H9 (cell line): ENCODE data around the gene KIAA0825. TPM values are rescaled to one million over a fixed set of nuclear protein-coding genes. Genes with fewer than 3 reads are reported as not detected.

ENCODE experiments used
- DNase-seq: peaks from one replicate; pipeline ENCODE4 v3.0.0-alpha.2; 2017
- H2AFZ ChIP-seq: one replicate; pipeline ENCODE4 v1.6.1; 2013; ENCODE audit warnings: mild to moderate bottlenecking, low read length, control low read depth, moderate library complexity
- H2AK5ac ChIP-seq: 2 replicates; pipeline ENCODE4 v1.6.1; 2013; ENCODE audit warnings: low read length, control low read depth, mixed read lengths; ENCODE audit not compliant: insufficient read length
- H2BK120ac ChIP-seq: one replicate; pipeline ENCODE4 v1.6.1; 2013; ENCODE audit warnings: low read depth, mild to moderate bottlenecking, low read length, control low read depth, inconsistent platforms; ENCODE audit not compliant: poor library complexity, severe bottlenecking
- H2BK12ac ChIP-seq: 2 replicates; pipeline ENCODE4 v1.6.1; 2013; ENCODE audit warnings: low read length, control low read depth, mixed read lengths, low read depth; ENCODE audit not compliant: insufficient read length
- H2BK15ac ChIP-seq: 2 replicates; pipeline ENCODE4 v1.6.1; 2013; ENCODE audit warnings: low read depth, low read length, control low read depth
- H2BK20ac ChIP-seq: one replicate; pipeline ENCODE4 v1.6.1; 2013; ENCODE audit warnings: low read depth, mild to moderate bottlenecking, low read length, control low read depth, inconsistent platforms; ENCODE audit not compliant: poor library complexity, severe bottlenecking
- H2BK5ac ChIP-seq: 2 replicates; pipeline ENCODE4 v1.6.1; 2013; ENCODE audit warnings: low read length, control low read depth, mixed read lengths; ENCODE audit not compliant: insufficient read length
- H3K14ac ChIP-seq: 2 replicates; pipeline ENCODE4 v1.6.1; 2013; ENCODE audit warnings: low read length, control low read depth; ENCODE audit not compliant: insufficient read depth
- H3K18ac ChIP-seq: 2 replicates; pipeline ENCODE4 v1.6.1; 2013; ENCODE audit warnings: low read depth, mild to moderate bottlenecking, mixed read lengths, low read length, control low read depth; ENCODE audit not compliant: insufficient read length
- H3K23ac ChIP-seq: 2 replicates; pipeline ENCODE4 v1.6.1; 2013; ENCODE audit warnings: low read length, control low read depth, mixed read lengths, low read depth; ENCODE audit not compliant: insufficient read length
- H3K23me2 ChIP-seq: 2 replicates; pipeline ENCODE4 v1.6.1; 2013; ENCODE audit warnings: low read depth, mild to moderate bottlenecking, mixed read lengths, low read length, control low read depth; ENCODE audit not compliant: insufficient read length, poor library complexity, severe bottlenecking
- H3K27ac ChIP-seq: 2 replicates; pipeline ENCODE4 v1.5.1; 2013; ENCODE audit warnings: low read length, control low read depth, mixed read lengths, low read depth; ENCODE audit not compliant: insufficient read length
- H3K27me3 ChIP-seq: 2 replicates; pipeline ENCODE4 v1.6.1; 2013; ENCODE audit warnings: low read length, control low read depth, inconsistent platforms; ENCODE audit not compliant: insufficient read depth
- H3K4ac ChIP-seq: 2 replicates; pipeline ENCODE4 v1.6.1; 2013; ENCODE audit warnings: low read depth, mild to moderate bottlenecking, control low read depth, inconsistent platforms, low read length, moderate library complexity
- H3K4me1 ChIP-seq: 2 replicates; pipeline ENCODE4 v1.6.1; 2013; ENCODE audit warnings: low read length, control low read depth, inconsistent platforms; ENCODE audit not compliant: insufficient read depth
- H3K4me2 ChIP-seq: 2 replicates; pipeline ENCODE4 v1.6.1; 2013; ENCODE audit warnings: low read length, control low read depth, mixed read lengths; ENCODE audit not compliant: insufficient read length, insufficient read depth
- H3K56ac ChIP-seq: 2 replicates; pipeline ENCODE4 v1.6.1; 2013; ENCODE audit warnings: low read depth, mild to moderate bottlenecking, mixed read lengths, low read length, control low read depth; ENCODE audit not compliant: insufficient read length
- H3K79me1 ChIP-seq: 2 replicates; pipeline ENCODE4 v1.6.1; 2013; ENCODE audit warnings: low read depth, mild to moderate bottlenecking, moderate library complexity, low read length, control low read depth, inconsistent platforms; ENCODE audit not compliant: insufficient read depth, poor library complexity, severe bottlenecking
- H3K79me2 ChIP-seq: 2 replicates; pipeline ENCODE4 v1.6.1; 2013; ENCODE audit warnings: low read length, control low read depth, inconsistent platforms; ENCODE audit not compliant: insufficient read depth
- H3K9ac ChIP-seq: 2 replicates; pipeline ENCODE4 v1.6.1; 2013; ENCODE audit warnings: low read length, control low read depth, mixed read lengths; ENCODE audit not compliant: insufficient read length; ENCODE audit errors: extremely low read depth
- H3K9me3 ChIP-seq: one replicate; pipeline ENCODE4 v1.6.1; 2013; ENCODE audit warnings: low read depth, low read length, inconsistent platforms; ENCODE audit not compliant: control insufficient read depth
- H3T11ph ChIP-seq: one replicate; pipeline ENCODE4 v1.6.1; 2013; ENCODE audit warnings: mild to moderate bottlenecking, low read length, control low read depth, inconsistent platforms
- H4K20me1 ChIP-seq: one replicate; pipeline ENCODE4 v1.6.1; 2013; ENCODE audit not compliant: control insufficient read depth, insufficient read length, insufficient read depth
- H4K5ac ChIP-seq: 2 replicates; pipeline ENCODE4 v1.6.1; 2013; ENCODE audit warnings: low read depth, mild to moderate bottlenecking, mixed read lengths, low read length, control low read depth; ENCODE audit not compliant: insufficient read length
- H4K8ac ChIP-seq: replicated peaks from 2 replicates; pipeline ENCODE4 v1.6.1; 2013; ENCODE audit warnings: low read length, control low read depth, mixed read lengths, low read depth; ENCODE audit not compliant: insufficient read length
- H4K91ac ChIP-seq: 2 replicates; pipeline ENCODE4 v1.6.1; 2013; ENCODE audit warnings: low read depth, mild to moderate bottlenecking, moderate library complexity, mixed read lengths, low read length, control low read depth; ENCODE audit not compliant: insufficient read length
- H3K27ac Mint-ChIP-seq, 3 experiments: 2 replicates in 2 of 3; 3 replicates in 1 of 3; pipeline ENCODE4 v1.8.0; 2020 to 2021; ENCODE audit warnings: mixed read lengths in 3 of 3, mild to moderate bottlenecking in 1 of 3, moderate library complexity in 1 of 3
- H3K27me3 Mint-ChIP-seq: 2 replicates; pipeline ENCODE4 v1.8.0; 2021; ENCODE audit warnings: low read depth, mild to moderate bottlenecking, moderate library complexity, mixed read lengths
- H3K36me3 Mint-ChIP-seq, 3 experiments: 2 replicates in 2 of 3; 3 replicates in 1 of 3; pipeline ENCODE4 v1.8.0; 2020 to 2021; ENCODE audit warnings: low read depth in 3 of 3, mixed read lengths in 3 of 3; ENCODE audit not compliant: insufficient read depth in 1 of 3
- H3K4me1 Mint-ChIP-seq, 2 experiments: 2 replicates each; pipeline ENCODE4 v1.8.0; 2020; ENCODE audit warnings: mixed read lengths in 2 of 2
- H3K4me3 Mint-ChIP-seq, 2 experiments: 2 replicates in 1 of 2; 3 replicates in 1 of 2; pipeline ENCODE4 v1.8.0; 2020 to 2021; ENCODE audit warnings: mild to moderate bottlenecking in 2 of 2, mixed read lengths in 2 of 2, moderate library complexity in 1 of 2
- H3K9me3 Mint-ChIP-seq, 2 experiments: 2 replicates in 1 of 2; 3 replicates in 1 of 2; pipeline ENCODE4 v1.8.0; 2020; ENCODE audit warnings: mild to moderate bottlenecking in 2 of 2, mixed read lengths in 2 of 2, moderate library complexity in 1 of 2
- CTCF ChIP-seq: fragments of 200-600 bp; sonication (generic); conservative IDR thresholded peaks from 3 replicates; pipeline ENCODE4 v1.8.0; 2021; ENCODE audit warnings: antibody characterized with exemption, mild to moderate bottlenecking
- WGBS: extraction: QIAGEN DNeasy Blood & Tissue Kit; methylation state at CpG from one replicate; pipeline ENCODE4 v1.1.7; 2013; ENCODE audit warnings: missing lambda C conversion rate, low lambda C conversion rate, mixed read lengths; ENCODE audit not compliant: insufficient read length; ENCODE audit errors: extremely low coverage; 5-methylcytosine and 5-hydroxymethylcytosine counted together
- total RNA-seq: library from RNA; stranded (reverse); gene quantifications from 2 replicates; pipeline ENCODE4 v1.2.1, GENCODE V29; 2021

Gene KIAA0825
- total RNA-seq, 1 experiment from 2014 or later = 1.8 TPM

- Histone ChIP-seq H3K27ac (no peak overlapping the region), H2AK5ac (no peak overlapping the region), H2BK120ac (no peak overlapping the region), H3K4me1 (no peaks in the 10 kb centered on the region), H3K79me1 (no peaks in the 10 kb centered on the region), H2AFZ (no peak overlapping the region), H3K4ac (no peak overlapping the region), H4K20me1 (no peaks in the 10 kb centered on the region), H3K23ac (no peak overlapping the region), H2BK12ac (no peak overlapping the region), H2BK5ac (no peak overlapping the region), H4K5ac (no peak overlapping the region), H4K8ac (no peak overlapping the region), H3K14ac (no peak overlapping the region), H2BK20ac (no peak overlapping the region), H3K23me2 (no peaks in the 10 kb centered on the region), H3K4me2 (no peak overlapping the region), H3K27me3 (no peaks in the 10 kb centered on the region), H3T11ph (no peak overlapping the region), H3K18ac (no peak overlapping the region), H2BK15ac (no peak overlapping the region), H3K9ac (no peak overlapping the region), H4K91ac (no peak overlapping the region), H3K79me2 (no peaks in the 10 kb centered on the region), H3K56ac (no peak overlapping the region), H3K9me3 (no peaks in the 10 kb centered on the region)
- Mint-ChIP-seq H3K4me3 (no peak overlapping the region), H3K4me1 (no peaks in the 10 kb centered on the region), H3K36me3 (no peaks in the 10 kb centered on the region), H3K27ac (no peak overlapping the region), H3K9me3 (no peaks in the 10 kb centered on the region), H3K27me3 (no peaks in the 10 kb centered on the region)
- DNase-seq = no peak
- no CpG with 5 or more reads among the region's 3 CpGs for WGBS
- TF ChIP-seq CTCF = no peak
Measured at GRCh38 chr5:94485067-94485466, 133.3 kb downstream of the KIAA0825 start.
